Loucy (cell line): ENCODE measurements around the gene COMMD7.

Experiments
- EZH2phosphoT487 ChIP-seq: fragments of 200-600 bp; IDR thresholded peaks from 2 replicates; pipeline ENCODE4 v1.6.1; 2018; ENCODE audit warnings: antibody characterized with exemption, mild to moderate bottlenecking, moderate library complexity, borderline replicate concordance
- TF ChIP-seq, protein P1 (sequence below): fragments of 200-600 bp; sonication (generic); conservative IDR thresholded peaks from 2 replicates; pipeline ENCODE4 v1.5.1; 2014; ENCODE audit warnings: mild to moderate bottlenecking, antibody characterized with exemption, low read length

DNA sequence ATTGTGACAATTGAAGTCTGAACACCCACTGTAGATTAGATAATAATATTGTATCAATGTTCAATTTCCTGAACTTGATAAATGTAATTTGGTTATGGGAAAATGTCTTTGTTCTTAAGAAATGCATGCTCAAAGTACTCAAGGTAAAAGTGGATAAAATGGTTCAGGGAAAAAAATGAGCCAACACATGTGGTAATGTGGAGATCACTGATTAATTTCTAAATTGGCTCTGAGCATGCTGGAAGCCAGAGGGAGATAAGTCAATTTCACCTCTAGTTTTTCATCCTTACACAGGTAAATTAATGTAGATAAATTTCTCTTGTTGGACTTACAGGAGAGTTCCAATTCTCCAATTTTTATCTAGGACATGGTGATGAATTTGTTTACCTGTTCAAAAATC, 8.0 kb upstream of the COMMD7 start:
- TF ChIP-seq, protein P1, sequence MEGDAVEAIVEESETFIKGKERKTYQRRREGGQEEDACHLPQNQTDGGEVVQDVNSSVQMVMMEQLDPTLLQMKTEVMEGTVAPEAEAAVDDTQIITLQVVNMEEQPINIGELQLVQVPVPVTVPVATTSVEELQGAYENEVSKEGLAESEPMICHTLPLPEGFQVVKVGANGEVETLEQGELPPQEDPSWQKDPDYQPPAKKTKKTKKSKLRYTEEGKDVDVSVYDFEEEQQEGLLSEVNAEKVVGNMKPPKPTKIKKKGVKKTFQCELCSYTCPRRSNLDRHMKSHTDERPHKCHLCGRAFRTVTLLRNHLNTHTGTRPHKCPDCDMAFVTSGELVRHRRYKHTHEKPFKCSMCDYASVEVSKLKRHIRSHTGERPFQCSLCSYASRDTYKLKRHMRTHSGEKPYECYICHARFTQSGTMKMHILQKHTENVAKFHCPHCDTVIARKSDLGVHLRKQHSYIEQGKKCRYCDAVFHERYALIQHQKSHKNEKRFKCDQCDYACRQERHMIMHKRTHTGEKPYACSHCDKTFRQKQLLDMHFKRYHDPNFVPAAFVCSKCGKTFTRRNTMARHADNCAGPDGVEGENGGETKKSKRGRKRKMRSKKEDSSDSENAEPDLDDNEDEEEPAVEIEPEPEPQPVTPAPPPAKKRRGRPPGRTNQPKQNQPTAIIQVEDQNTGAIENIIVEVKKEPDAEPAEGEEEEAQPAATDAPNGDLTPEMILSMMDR = no peak
- TF ChIP-seq EZH2phosphoT487 = no peak
